Measurements from ENCODE around the gene DGCR6L.

GRCh38 chr22:20271114-20271994 lies 48.5 kb downstream of the DGCR6L start:
- TF ChIP-seq EZH2 (IDR thresholded peaks at IDR 0.05; ENCODE audit: borderline replicate concordance, low read depth, low read length, poor library complexity, severe bottlenecking) (no peak), CTCF (conservative IDR thresholded peaks at IDR 0.05; ENCODE audit: low read depth, low read length) (no peak)

All from A673 (cell line).